Activated T-cell treated with anti-CD3 and anti-CD28 coated beads for 1 hour (primary cell): Measurements from ENCODE around the gene PPP1R14C.

Source experiments
- DNase-seq: peaks from one replicate; pipeline ENCODE4 v3.0.0-alpha.2; 2020; ENCODE audit warnings: low read depth

Gene PPP1R14C

GRCh38 chr6:150271501-150272263 is 128.8 kb downstream of the PPP1R14C start:
- DNase-seq, result no peak

DNA sequence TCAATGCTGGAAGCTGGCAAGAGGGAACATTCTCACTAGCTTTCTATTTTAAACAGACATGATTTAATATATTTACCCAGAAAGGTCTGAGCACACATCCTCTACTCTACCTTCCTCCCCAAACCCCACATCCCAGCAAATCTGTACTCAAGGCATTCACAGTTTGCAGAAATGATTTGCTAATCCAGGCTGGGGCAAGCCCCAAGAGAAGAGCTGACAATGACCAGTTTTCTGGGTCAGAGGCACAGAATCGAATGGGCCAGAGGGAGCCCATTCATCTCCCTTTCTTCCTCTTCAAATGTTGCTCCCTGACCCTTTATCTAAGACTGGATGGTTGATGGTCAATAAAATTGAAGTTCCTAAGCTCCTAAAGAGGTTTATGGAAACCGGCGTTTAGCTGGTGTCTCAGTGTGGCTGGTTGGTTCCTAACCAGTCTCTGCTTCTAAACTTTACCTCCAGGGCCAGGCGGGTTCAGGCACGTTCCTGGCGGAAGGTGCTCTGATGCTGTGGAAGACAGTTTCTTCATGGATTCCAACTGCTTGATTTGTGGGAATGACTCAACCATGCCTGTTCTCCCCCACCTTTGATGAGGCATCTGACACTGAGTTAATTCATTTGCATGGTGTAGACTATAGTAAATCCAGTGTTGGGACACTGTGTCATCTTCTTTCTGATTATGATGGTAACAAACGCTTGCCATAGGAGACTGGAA is 129.6 kb downstream of the PPP1R14C start:
- DNase-seq, result no peak

DNA sequence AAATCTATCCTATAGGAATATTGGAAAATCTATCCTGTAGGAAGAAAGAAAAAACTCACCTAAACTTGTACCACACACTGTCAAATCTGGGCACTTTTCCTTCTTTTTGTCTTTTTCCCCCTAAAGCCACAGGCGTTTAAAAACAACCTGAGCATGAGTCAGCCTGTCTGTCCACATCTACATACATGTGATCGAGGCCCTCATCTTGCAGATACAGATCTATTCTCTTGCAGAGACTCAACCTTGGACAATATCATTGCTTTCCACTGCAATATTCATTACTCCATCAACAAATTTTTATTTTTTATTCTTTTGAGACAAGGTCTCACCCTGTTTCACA is 130.1 kb downstream of the PPP1R14C start:
- no peak for DNase-seq

DNA sequence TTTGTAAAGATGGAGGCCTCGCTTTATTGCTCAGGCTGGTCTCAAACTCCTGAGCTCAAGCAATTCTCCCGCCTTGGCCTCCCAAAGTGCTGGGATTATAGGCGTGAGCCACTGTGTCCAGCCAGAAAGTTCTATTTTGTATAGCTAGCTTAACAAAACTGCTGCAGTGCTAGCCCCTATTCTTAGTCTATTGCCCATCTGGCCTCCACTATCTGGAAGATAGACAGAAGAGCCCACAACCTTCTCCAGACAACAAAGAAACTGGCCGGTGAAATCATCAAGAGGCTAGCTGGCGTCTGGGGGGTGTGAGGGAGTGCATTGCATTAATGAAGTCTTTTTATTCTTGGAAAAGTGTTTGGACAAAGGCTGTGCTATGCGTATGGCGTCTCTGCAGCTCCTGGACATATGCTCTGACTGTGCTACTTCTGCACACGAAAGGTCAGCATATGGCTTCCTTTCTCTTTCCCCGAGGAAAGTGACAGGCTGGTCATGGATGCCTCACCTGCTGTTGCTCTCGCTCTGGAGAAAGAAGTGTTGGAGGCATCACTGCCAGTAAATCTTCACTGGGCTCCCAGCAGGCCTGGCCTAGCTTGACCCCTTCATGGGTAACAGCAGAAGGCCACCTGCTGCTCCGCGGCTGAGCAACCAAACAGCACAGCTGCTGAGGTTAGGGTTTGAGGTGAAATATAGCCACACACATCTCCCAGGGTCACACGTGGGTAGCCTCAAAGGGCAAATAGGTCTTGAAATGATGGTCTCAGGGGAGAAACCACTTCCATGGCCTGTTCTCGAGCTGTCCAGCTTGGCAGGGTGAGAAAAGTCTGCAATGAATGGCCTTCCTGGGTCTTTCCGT is 130.8 kb downstream of the PPP1R14C start:
- DNase-seq, result no peak

DNA sequence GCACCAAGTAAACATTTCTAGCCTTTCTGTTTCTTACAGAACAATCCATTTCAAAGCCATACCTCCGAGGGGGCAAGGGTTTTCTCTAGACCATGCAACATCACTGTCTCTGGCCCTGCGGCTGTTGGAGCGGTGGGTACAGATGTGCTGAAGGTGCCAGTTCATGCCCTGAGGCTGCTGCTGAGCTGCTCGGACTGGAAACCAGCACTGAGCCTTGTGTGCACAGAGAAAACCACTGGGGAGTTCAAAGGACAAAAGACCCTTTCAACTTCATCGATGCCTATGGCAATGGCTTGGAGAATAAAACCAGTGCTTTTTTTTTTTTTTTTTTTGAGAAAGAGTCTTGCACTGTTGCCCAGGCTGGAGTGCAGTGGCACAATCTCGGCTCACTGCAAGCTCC is 132.6 kb downstream of the PPP1R14C start:
- no peak for DNase-seq

DNA sequence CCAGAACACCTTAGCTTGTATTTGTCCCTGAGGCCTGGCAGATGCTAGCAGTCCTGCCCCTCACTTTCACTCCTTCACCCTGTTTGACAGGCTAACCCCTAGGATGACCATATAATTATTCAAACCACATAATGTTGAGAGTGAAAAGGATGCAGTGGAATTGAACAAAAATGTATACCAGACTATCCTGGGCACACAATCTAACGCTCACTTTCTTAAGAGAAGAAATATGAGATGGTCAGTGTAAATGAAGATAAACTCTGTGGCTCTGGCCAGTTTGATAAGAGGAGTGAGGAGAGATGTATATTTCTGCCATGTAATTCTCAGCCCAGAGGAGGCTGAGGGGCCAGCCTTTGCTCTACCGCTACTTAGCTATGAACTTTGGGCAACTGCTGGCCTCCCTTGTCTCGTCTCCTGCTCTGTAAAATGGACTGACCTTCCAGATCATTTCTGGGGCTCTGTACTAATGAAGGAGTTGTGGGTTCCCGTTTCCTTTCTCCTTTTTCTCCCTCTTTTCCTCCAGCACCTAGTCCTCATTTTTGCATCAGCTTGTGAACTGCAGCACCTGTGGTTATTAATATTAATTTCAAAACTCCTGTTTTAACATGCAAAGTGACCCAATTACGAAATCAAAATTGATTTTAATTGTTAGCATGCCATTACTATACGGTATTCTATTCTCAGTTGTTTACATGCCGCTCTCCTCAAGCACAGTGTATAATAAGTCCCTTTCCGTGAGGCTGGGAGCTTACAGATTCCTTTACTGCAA is 133.5 kb downstream of the PPP1R14C start:
- DNase-seq, result no peak

- DNase-seq, result no peak
Observed at GRCh38 chr6:150276937-150277742, 134.3 kb downstream of the PPP1R14C start.

DNA sequence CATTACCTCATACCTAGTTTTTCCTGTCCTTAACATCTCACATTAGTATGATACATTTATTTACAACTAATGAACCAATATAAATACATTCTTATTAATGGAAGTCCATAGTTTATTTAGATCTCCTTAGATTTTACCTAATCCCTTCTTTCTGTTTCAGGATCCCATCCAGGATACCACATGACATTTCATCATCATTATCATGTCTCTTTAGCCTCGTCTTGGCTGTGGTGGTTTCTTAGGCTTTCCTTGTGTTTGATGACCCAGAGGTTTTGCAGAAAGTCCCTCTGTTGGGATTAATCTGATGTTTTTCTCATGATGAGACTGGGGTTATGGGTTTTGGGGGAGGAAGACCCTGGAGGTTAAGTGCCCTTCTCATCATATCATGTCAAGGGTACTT is 136.7 kb downstream of the PPP1R14C start:
- DNase-seq, result no peak

DNA sequence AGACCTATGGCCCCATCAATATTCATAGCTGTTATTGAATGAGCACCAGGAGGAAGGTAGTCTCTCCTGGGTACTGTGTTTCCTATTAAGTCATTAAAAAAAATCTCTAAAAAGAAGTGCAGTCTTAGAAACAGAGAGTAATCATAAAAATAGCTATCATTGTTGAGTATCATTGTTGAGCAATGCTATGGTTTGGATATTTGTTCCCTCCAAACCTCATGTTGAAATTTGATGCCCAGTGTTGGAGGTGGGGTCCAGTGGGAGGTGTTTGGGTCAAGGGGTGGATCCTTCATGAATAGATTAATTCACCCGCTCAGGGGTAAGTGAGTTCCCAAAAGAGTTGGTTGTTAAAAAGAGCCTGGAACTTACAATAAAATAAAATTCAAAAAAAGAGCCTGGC is 137.9 kb downstream of the PPP1R14C start:
- DNase-seq, result no peak

DNA sequence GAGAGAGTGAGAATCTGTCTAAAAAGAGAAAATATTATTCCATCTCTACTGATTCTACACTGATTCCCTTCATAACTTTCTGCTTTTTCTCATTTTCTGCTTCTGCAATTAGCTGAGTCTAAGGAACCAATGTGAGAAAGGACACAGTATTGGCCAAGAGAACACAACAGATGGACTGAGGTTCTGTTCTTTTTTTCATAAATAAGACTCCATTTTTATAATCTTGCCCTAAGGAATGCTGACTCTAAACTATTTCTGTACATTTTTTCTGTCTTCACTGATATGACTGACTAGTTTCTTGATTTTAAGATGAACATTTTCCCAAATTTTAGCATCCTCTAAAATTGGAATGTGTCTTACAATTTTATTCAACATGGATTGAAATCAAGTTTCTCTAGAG is 138.9 kb downstream of the PPP1R14C start:
- no peak for DNase-seq

DNA sequence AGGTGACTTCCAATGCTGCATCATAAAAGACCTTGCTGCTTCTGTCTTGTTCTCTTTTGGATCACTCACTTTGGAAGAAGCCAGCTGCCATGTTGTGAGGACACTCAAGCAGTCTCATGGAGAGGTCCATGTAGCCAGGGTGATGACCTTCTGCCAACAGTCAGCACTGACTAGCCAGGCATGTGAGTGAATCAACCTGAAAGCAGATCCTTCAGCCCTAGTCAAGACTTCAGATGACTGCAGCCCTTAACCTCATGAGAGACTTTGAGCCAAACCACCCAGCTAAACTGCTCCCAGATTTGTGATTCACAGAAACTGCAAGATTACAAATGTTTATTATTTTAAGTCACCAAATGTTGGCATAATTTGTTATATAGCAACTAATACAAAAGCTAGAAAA is 140.0 kb downstream of the PPP1R14C start:
- no peak for DNase-seq

DNA sequence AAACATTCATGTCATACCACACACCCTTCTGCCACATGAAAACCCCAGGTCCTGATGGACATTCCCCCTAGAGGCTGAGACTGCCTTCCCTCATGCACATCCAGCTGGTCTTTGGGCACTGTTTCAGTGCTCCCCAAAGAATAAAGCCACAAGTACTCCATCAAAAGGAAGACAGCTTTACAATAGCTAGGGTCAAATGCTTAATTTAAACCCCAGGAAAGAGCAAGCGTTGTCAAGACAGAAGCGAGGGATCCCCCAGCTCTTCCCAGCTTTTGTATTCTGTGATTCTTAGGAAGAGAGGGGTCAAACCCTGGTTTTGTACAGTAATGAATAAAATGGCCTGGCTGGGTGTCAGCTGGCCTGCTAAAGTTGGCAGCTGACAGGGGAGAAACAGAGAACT is 143.6 kb downstream of the PPP1R14C start:
- DNase-seq, result no peak

- DNase-seq, result no peak
Observed at GRCh38 chr6:150286912-150287311, 144.1 kb downstream of the PPP1R14C start.

GRCh38 chr6:150288456-150288855 is 145.6 kb downstream of the PPP1R14C start:
- DNase-seq, result no peak

GRCh38 chr6:150289454-150290071 is 146.7 kb downstream of the PPP1R14C start:
- no peak for DNase-seq

- no peak for DNase-seq
Observed at GRCh38 chr6:150290429-150290828, 147.6 kb downstream of the PPP1R14C start.

DNA sequence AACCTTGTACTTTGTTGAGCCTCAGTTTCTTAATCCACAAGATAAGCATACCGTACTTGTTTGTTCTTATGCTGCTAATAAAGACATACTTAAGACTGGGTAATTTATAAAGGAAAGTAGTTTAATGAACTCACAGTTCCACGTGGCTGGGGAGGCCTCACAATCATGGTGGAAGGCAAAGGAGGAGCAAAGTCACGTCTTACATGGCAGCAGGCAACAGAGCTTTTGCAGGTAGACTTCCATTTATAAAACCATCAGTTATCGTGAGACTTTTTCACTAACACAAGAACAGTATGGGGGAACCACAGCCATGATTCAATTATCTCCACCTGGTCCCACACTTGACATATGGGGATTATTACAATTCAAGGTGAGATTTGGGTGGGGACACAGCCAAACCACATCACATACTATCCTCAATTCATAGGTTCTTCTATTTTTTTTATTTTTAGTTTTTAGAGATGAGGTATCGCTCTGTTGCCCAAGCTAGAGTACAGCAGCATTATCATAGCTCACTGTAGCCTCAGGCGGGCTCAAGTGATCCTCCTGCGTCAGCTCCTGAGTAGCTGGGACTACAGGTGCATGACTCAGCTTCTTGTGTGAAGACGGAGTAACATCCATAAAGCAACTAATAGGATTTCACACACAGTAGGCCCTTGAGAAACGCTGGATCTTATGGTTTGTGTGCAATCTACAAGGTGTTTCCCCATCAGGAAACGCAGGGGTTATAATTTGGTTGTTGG is 149.3 kb downstream of the PPP1R14C start:
- no peak for DNase-seq

- DNase-seq, result no peak
Observed at GRCh38 chr6:150293019-150293418, 150.2 kb downstream of the PPP1R14C start.

DNA sequence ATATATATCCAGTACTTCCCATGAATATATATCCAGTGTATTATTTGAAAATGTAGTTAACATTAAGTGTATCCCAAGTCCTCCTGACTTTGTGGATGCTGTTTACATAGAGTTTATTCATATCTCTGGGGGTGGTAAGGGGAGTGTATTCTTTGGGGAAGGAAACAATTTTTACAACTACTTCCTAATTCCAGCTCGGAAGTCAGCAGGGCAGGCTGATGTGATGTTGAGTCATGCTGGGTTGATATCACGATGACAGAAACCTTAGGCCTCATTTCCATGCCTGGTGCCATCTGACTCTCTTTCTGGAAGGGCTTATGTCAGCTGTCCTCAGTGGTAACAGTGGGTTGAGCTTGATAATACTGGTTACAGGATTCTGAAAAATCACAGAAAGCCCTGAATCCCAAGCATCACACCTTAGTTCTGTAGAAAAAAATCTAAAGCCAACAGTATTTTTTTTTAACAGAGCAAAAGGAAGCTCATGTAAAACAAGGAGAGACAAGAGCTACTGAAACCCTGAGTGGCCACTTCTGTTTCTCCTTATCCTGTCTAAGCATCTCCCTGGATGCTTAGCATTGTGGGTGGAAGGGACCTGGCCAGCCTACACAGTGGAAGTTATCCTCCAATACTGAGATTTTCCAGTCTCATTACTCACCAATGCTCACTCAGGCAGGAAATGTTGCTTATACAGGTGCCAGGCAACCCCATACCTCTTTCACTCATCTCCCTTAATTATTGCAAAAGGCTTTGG is 150.8 kb downstream of the PPP1R14C start:
- DNase-seq, result no peak
